Neuron (in vitro differentiated cells): ENCODE measurements around the gene P3H2.

ENCODE experiments used
- H2AFZ ChIP-seq: one replicate; pipeline ENCODE4 v1.6.1; 2013; ENCODE audit warnings: low read depth, mild to moderate bottlenecking, inconsistent platforms, low read length, moderate library complexity
- H3K27me3 ChIP-seq: one replicate; pipeline ENCODE4 v1.6.1; 2013; ENCODE audit warnings: low read length; ENCODE audit not compliant: insufficient read depth
- H3K36me3 ChIP-seq: one replicate; pipeline ENCODE4 v1.6.1; 2013; ENCODE audit warnings: low read length; ENCODE audit not compliant: insufficient read depth
- H3K4me1 ChIP-seq: one replicate; pipeline ENCODE4 v1.6.1; 2013; ENCODE audit warnings: low read length; ENCODE audit not compliant: insufficient read depth
- H3K4me3 ChIP-seq: 2 replicates; pipeline ENCODE4 v1.5.1; 2013; ENCODE audit warnings: mild to moderate bottlenecking, low read length, moderate library complexity
- H3K9me3 ChIP-seq: one replicate; pipeline ENCODE4 v1.6.1; 2013; ENCODE audit warnings: low read length

P3H2 gene

GRCh38 chr3:190142041-190142440 is 21.3 kb upstream of the P3H2 start:
- no peaks in the 10 kb centered on the region for H3K9me3 ChIP-seq
- no peak overlapping the region for H3K4me3 ChIP-seq
- no peaks in the 10 kb centered on the region for H3K4me1 ChIP-seq
- H3K36me3 ChIP-seq = no peaks in the 10 kb centered on the region
- no peaks in the 10 kb centered on the region for H3K27me3 ChIP-seq
- no peak overlapping the region for H2AFZ ChIP-seq

- Histone ChIP-seq H3K4me1 (no peaks in the 10 kb centered on the region), H3K27me3 (no peaks in the 10 kb centered on the region), H2AFZ (no peak overlapping the region), H3K36me3 (no peaks in the 10 kb centered on the region), H3K9me3 (no peaks in the 10 kb centered on the region), H3K4me3 (no peak overlapping the region)
Measured at GRCh38 chr3:190139365-190139764, 18.7 kb upstream of the P3H2 start.

- Histone ChIP-seq H2AFZ (no peak overlapping the region), H3K4me1 (no peaks in the 10 kb centered on the region), H3K4me3 (no peak overlapping the region), H3K27me3 (no peaks in the 10 kb centered on the region), H3K9me3 (no peaks in the 10 kb centered on the region), H3K36me3 (no peaks in the 10 kb centered on the region)
Measured at GRCh38 chr3:190132371-190132770, 11.7 kb upstream of the P3H2 start.

- Histone ChIP-seq H3K4me3 (no peak overlapping the region), H3K9me3 (no peaks in the 10 kb centered on the region), H3K27me3 (no peaks in the 10 kb centered on the region), H2AFZ (no peak overlapping the region), H3K4me1 (no peaks in the 10 kb centered on the region), H3K36me3 (no peaks in the 10 kb centered on the region)
Measured at GRCh38 chr3:190131329-190131728, 10.6 kb upstream of the P3H2 start.

- no peaks in the 10 kb centered on the region for H3K4me1 ChIP-seq
- H3K4me3 ChIP-seq = no peak overlapping the region
- no peak overlapping the region for H2AFZ ChIP-seq
- no peaks in the 10 kb centered on the region for H3K9me3 ChIP-seq
- H3K36me3 ChIP-seq = no peaks in the 10 kb centered on the region
- H3K27me3 ChIP-seq = no peaks in the 10 kb centered on the region
Measured at GRCh38 chr3:190130696-190131095, 10.0 kb upstream of the P3H2 start.

- no peaks in the 10 kb centered on the region for H3K36me3 ChIP-seq
Measured at GRCh38 chr3:190130037-190130436, 9.3 kb upstream of the P3H2 start.

GRCh38 chr3:190127797-190128196 is 7.1 kb upstream of the P3H2 start:
- no peaks in the 10 kb centered on the region for H3K36me3 ChIP-seq
- no peak overlapping the region for H3K4me3 ChIP-seq
- H3K27me3 ChIP-seq = no peaks in the 10 kb centered on the region
- H3K4me1 ChIP-seq = no peaks in the 10 kb centered on the region
- no peaks in the 10 kb centered on the region for H3K9me3 ChIP-seq
- no peak overlapping the region for H2AFZ ChIP-seq

More at GRCh38 chr3:190130037-190130436, 9.3 kb upstream of the P3H2 start:
- Histone ChIP-seq H3K4me3 (no peak overlapping the region), H3K4me1 (no peaks in the 10 kb centered on the region), H2AFZ (no peak overlapping the region), H3K27me3 (no peaks in the 10 kb centered on the region), H3K9me3 (no peaks in the 10 kb centered on the region)

GRCh38 chr3:190127195-190127594 is 6.5 kb upstream of the P3H2 start:
- no peaks in the 10 kb centered on the region for H3K4me1 ChIP-seq
- H2AFZ ChIP-seq = no peak overlapping the region
- H3K27me3 ChIP-seq = no peaks in the 10 kb centered on the region
- H3K4me3 ChIP-seq = no peak overlapping the region
- H3K9me3 ChIP-seq = no peaks in the 10 kb centered on the region
- H3K36me3 ChIP-seq = no peaks in the 10 kb centered on the region

GRCh38 chr3:190125436-190126068 is 4.9 kb upstream of the P3H2 start:
- Histone ChIP-seq H3K4me1 (peaks cover 2% of the 10 kb centered on the region), H3K36me3 (no peaks in the 10 kb centered on the region), H3K27me3 (no peaks in the 10 kb centered on the region), H2AFZ (no peak overlapping the region), H3K9me3 (no peaks in the 10 kb centered on the region), H3K4me3 (no peak overlapping the region)

- H3K4me1 ChIP-seq = peaks cover 5% of the 10 kb centered on the region
- no peaks in the 10 kb centered on the region for H3K27me3 ChIP-seq
Measured at GRCh38 chr3:190124067-190124466, 3.4 kb upstream of the P3H2 start.

GRCh38 chr3:190122198-190122771 is 1.6 kb upstream of the P3H2 start:
- Histone ChIP-seq H3K4me1 (peaks cover 8% of the 10 kb centered on the region), H3K4me3 (no peak overlapping the region), H3K36me3 (no peaks in the 10 kb centered on the region), H3K9me3 (no peaks in the 10 kb centered on the region), H3K27me3 (no peaks in the 10 kb centered on the region), H2AFZ (no peak overlapping the region)

More at GRCh38 chr3:190124067-190124466, 3.4 kb upstream of the P3H2 start:
- H3K9me3 ChIP-seq = no peaks in the 10 kb centered on the region
- no peak overlapping the region for H3K4me3 ChIP-seq
- no peaks in the 10 kb centered on the region for H3K36me3 ChIP-seq
- no peak overlapping the region for H2AFZ ChIP-seq

GRCh38 chr3:190121383-190121782 is 686 bp upstream of the P3H2 start:
- H3K27me3 ChIP-seq = no peaks in the 10 kb centered on the region
- no peaks in the 10 kb centered on the region for H3K9me3 ChIP-seq
- H3K36me3 ChIP-seq = no peaks in the 10 kb centered on the region
- no peak overlapping the region for H2AFZ ChIP-seq
- peaks cover 8% of the 10 kb centered on the region for H3K4me1 ChIP-seq
- H3K4me3 ChIP-seq = no peak overlapping the region

- Histone ChIP-seq H3K36me3 (no peaks in the 10 kb centered on the region), H3K27me3 (no peaks in the 10 kb centered on the region), H2AFZ (peak overlapping the region; percentile 95), H3K9me3 (no peaks in the 10 kb centered on the region), H3K4me1 (peaks cover 8% of the 10 kb centered on the region), H3K4me3 (peak overlapping the region; percentile 75)
Measured at GRCh38 chr3:190121061-190121377, 322 bp upstream of the P3H2 start.
